ENCODE results near the gene CMTM1.
"Not testable (repeated sequence)": the region's sequence is repeated elsewhere in the genome, so short reads cannot be mapped to it uniquely, and the experiment has no call there.

Gene CMTM1

GRCh38 chr16:66592814-66593213 lies 26.6 kb downstream of the CMTM1 start:
- DNase-seq (ENCODE audit: low read depth), result no peak

GRCh38 chr16:66594739-66595138 lies 28.5 kb downstream of the CMTM1 start:
- no peak for DNase-seq (ENCODE audit: low read depth)

- DNase-seq (ENCODE audit: low read depth), result not testable (repeated sequence)
Measured at GRCh38 chr16:66596559-66596958, 30.3 kb downstream of the CMTM1 start.

GRCh38 chr16:66596986-66597848 lies 31.0 kb downstream of the CMTM1 start:
- no peak for DNase-seq (ENCODE audit: low read depth)

- DNase-seq (ENCODE audit: low read depth), result no peak
Measured at GRCh38 chr16:66598111-66598510, 31.9 kb downstream of the CMTM1 start.

GRCh38 chr16:66599726-66600125 lies 33.5 kb downstream of the CMTM1 start:
- no peak for DNase-seq (ENCODE audit: low read depth)

- no peak for DNase-seq (ENCODE audit: low read depth)
Measured at GRCh38 chr16:66600477-66600876, 34.2 kb downstream of the CMTM1 start.

- DNase-seq (ENCODE audit: low read depth), result no peak
Measured at GRCh38 chr16:66601471-66601870, 35.2 kb downstream of the CMTM1 start.

- peak; percentile 28 for DNase-seq (ENCODE audit: low read depth)
Measured at GRCh38 chr16:66603537-66604375, 37.5 kb downstream of the CMTM1 start.

- no peak for DNase-seq (ENCODE audit: low read depth)
Measured at GRCh38 chr16:66604376-66605176, 38.3 kb downstream of the CMTM1 start, which contains the start of gene CMTM3. CMTM3 (plus strand) TSS chr16:66604704; CDS start chr16:66604806, 102 bp downstream.

GRCh38 chr16:66605177-66605978 lies 39.1 kb downstream of the CMTM1 start:
- DNase-seq (ENCODE audit: low read depth), result no peak

GRCh38 chr16:66605979-66606751 lies 39.9 kb downstream of the CMTM1 start:
- no peak for DNase-seq (ENCODE audit: low read depth)

GRCh38 chr16:66608241-66609138 lies 42.3 kb downstream of the CMTM1 start:
- peak; percentile 72 for DNase-seq (ENCODE audit: low read depth)

- DNase-seq (ENCODE audit: low read depth), result no peak
Measured at GRCh38 chr16:66609139-66609510, 42.9 kb downstream of the CMTM1 start.

- no peak for DNase-seq (ENCODE audit: low read depth)
Measured at GRCh38 chr16:66610111-66610820, 44.0 kb downstream of the CMTM1 start.

- not testable (repeated sequence) for DNase-seq (ENCODE audit: low read depth)
Measured at GRCh38 chr16:66611911-66612310, 45.7 kb downstream of the CMTM1 start.

GRCh38 chr16:66612422-66612821 lies 46.2 kb downstream of the CMTM1 start:
- no peak for DNase-seq (ENCODE audit: low read depth)

- no peak for DNase-seq (ENCODE audit: low read depth)
Measured at GRCh38 chr16:66614161-66614802, 48.0 kb downstream of the CMTM1 start.
